Measurements from ENCODE around the gene NWD2. TPM values are rescaled to one million over a fixed set of nuclear protein-coding genes. Genes with fewer than 3 reads are reported as not detected.

The NWD2 gene, protein sequence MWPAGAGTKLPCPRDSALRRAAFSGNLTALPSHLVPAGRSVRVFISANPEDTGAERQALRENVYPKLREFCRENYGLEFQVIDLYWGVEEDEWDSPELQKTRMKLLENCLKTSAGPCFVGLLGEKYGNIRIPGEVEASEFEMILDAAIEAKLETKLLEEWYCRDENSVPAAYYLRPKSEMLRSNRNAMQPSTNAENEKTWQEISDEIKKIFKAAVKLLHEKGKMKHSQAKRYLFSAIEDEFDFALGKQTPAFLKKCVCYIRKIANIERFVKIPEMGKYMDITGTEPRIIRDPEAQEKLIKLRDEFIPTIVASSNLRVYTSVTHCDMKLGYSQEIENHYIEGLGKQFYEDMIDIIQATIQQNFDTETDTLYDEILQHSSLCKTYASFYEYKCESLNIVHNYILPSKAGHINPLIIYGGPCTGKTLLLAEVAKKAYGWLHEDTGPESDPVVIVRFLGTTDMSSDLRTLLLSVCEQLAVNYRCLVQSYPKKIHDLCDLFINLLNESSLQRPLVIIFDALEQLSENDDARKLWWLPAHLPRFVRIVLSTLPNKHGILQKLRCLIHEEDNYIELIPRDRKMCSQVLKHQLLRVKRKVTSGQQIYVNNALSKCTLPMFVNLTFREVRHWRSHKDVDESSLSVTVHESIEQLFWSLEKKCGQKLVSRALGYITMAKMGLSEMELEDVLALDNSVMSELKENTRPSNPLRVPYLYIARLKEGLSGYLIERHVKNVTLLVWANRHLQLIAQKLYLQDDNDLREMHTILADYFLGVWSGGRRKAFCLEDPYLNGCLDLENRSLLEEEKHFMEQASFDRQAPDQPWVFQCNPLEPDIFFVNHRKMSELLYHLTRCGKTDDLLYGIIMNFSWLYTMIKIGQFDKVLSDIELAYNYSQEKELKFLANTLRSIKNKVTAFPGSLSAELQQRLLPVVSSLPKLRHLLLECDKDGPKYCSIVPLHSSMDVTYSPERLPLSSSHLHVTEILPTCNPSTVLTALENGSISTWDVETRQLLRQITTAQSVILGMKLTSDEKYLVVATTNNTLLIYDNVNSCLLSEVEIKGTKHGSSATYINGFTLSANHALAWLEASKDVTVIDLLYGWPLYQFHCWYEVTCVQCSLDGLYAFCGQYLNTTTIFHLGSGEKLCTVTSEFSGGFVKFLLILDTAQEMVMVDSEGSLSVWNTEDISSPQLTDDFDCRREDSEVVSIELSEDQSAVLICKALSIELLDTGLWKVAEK (N-terminal part only)
- total RNA-seq (2021; ENCODE audit: unreplicated experiment) (not detected), Bru-seq, nascent RNA (percentile 5 among the genes with signal in this experiment), BruChase-seq, experiment 1, labeled RNA remaining after a 6-hour chase (percentile 1 among the genes with signal in this experiment), BruChase-seq, experiment 2, labeled RNA remaining after a 2-hour chase (percentile 5 among the genes with signal in this experiment)
- under 0.01 TPM in 1 of 2 replicates, not detected in the other for polyA plus RNA-seq (2012)
- long read RNA-seq = 0 reads

DNA sequence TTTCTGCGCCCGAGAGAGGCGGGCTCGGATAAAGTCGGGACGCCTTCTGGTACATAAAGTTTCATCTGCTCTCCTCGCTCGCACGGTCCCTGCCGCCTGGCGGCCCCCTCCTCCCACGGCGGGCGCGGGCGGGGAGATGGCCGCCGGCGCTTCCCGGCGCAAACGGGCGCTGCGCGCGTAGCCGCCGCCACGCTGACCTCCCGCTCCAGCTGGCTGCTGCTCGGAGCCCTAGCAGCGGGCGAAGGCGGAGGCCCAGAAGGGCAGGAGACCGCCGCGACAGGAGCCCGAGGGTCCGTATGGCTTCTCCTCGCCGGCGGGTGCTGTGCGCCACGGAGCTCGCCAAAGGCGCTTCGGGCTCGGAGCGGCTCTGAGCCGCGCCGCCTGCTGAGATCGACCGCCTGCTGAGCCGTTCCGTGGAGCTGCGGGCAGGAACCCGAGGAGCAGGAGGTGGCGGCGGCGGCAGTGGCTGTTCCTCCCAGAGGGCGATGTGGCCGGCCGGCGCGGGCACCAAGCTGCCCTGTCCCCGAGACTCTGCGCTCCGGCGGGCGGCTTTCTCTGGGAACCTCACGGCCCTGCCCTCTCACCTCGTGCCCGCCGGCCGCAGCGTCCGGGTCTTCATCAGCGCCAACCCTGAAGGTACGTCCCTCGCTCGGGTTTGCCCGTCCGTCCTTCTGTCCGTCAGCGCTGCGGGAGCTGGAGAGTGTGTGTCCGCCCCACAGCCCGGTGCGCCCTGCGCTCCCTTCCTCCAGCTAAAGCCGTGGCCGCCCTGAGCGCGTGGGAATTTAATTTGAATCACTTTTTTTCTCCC, at the start of gene NWD2:
Gene NWD2 (plus strand): TSS at position 161 of the 808 bp plus-strand sequence. CDS start 325 bp downstream, at position 486.
- DNase-seq (ENCODE audit: low read depth, low spot score) (no peak), ATAC-seq (no peak)
- H3K36me3 ChIP-seq (ENCODE audit: control insufficient read depth in 1 of 2, insufficient read depth in 2 of 2, low read length in 2 of 2) = no peaks in the 10 kb centered on the region
- CTCF ChIA-PET = no interaction called here
- no peak within 1 kb of the TSS for H3K4me3 ChIP-seq (replicated peaks in 1 of 2; ENCODE audit: low read depth in 1 of 2, low read length in 2 of 2)
- POLR2A ChIA-PET = no interaction called here
- no peak within 1 kb of the TSS for H3K4me2 ChIP-seq (ENCODE audit: low read length)
- peaks cover 11% of the 10 kb centered on the region; the same call in 1 of the 2 replicates for H3K27me3 ChIP-seq (ENCODE audit: insufficient read depth, low read length)
- H3K9me3 ChIP-seq (ENCODE audit: control insufficient read depth in 1 of 2, insufficient read depth in 1 of 2, low read depth in 1 of 2, low read length in 2 of 2) = no peaks in the 10 kb centered on the region
- no peaks in the 10 kb centered on the region for H3K9me2 ChIP-seq (ENCODE audit: insufficient read depth)
- H3K4me1 ChIP-seq (ENCODE audit: control insufficient read depth in 1 of 2, insufficient read depth in 2 of 2, low read length in 2 of 2) = no peaks in the 10 kb centered on the region
- no peak within 1 kb of the TSS for H3K9ac ChIP-seq (ENCODE audit: low read length)
- H4K20me1 ChIP-seq (ENCODE audit: insufficient read depth) = no peaks in the 10 kb centered on the region
- RAD21 ChIA-PET (ENCODE audit: low non-redundant PET in 1 of 2, low total read pairs in 2 of 2, uncharacterized antibody in 2 of 2, unreplicated experiment in 2 of 2) = no interaction called here
- no peak within 1 kb of the TSS for H3K27ac ChIP-seq (ENCODE audit: low read depth, low read length)
- intact Hi-C loops (cut with micrococcal nuclease) = no loop called here
- H2AFZ ChIP-seq (ENCODE audit: low read depth, low read length, poor library complexity, severe bottlenecking) = no peak within 1 kb of the TSS
- no TSS peak for BruUV-seq (replicated peaks)
- H3K79me2 ChIP-seq (ENCODE audit: insufficient read depth, low read length) = no peaks in the 10 kb centered on the region
- TF ChIP-seq CEBPB (IDR thresholded peaks at IDR 0.05; ENCODE audit: low read depth) (no peak), YY1 (IDR thresholded peaks at IDR 0.05; ENCODE audit: extremely low read depth, insufficient replicate concordance, low read depth, low read length) (no peak), FOSL1 (IDR thresholded peaks at IDR 0.05; ENCODE audit: low read depth) (no peak), ZNF274 (IDR thresholded peaks at IDR 0.05; ENCODE audit: low read depth, low read length) (no peak), CBX3 (IDR thresholded peaks at IDR 0.05; ENCODE audit: low read depth) (no peak), SP1 (IDR thresholded peaks at IDR 0.05; ENCODE audit: low read depth) (no peak), POLR2AphosphoS5 (IDR thresholded peaks at IDR 0.05; ENCODE audit: low read depth, low read length) (no peak), SIN3A (IDR thresholded peaks at IDR 0.05; ENCODE audit: low read depth) (no peak), EGR1 (IDR thresholded peaks at IDR 0.05; ENCODE audit: low read depth) (no peak), RAD21 (IDR thresholded peaks at IDR 0.05; ENCODE audit: low read depth) (no peak)
- TF ChIP-seq, protein P1, sequence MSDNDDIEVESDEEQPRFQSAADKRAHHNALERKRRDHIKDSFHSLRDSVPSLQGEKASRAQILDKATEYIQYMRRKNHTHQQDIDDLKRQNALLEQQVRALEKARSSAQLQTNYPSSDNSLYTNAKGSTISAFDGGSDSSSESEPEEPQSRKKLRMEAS (IDR thresholded peaks at IDR 0.05) = no peak
- TF ChIP-seq, protein P2, sequence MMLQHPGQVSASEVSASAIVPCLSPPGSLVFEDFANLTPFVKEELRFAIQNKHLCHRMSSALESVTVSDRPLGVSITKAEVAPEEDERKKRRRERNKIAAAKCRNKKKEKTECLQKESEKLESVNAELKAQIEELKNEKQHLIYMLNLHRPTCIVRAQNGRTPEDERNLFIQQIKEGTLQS (IDR thresholded peaks at IDR 0.05) = no peak
- TF ChIP-seq, protein P3, sequence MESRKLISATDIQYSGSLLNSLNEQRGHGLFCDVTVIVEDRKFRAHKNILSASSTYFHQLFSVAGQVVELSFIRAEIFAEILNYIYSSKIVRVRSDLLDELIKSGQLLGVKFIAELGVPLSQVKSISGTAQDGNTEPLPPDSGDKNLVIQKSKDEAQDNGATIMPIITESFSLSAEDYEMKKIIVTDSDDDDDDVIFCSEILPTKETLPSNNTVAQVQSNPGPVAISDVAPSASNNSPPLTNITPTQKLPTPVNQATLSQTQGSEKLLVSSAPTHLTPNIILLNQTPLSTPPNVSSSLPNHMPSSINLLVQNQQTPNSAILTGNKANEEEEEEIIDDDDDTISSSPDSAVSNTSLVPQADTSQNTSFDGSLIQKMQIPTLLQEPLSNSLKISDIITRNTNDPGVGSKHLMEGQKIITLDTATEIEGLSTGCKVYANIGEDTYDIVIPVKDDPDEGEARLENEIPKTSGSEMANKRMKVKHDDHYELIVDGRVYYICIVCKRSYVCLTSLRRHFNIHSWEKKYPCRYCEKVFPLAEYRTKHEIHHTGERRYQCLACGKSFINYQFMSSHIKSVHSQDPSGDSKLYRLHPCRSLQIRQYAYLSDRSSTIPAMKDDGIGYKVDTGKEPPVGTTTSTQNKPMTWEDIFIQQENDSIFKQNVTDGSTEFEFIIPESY (IDR thresholded peaks at IDR 0.05; ENCODE audit: extremely low read depth, insufficient replicate concordance, low read length) = no peak
- TF ChIP-seq, protein P4, sequence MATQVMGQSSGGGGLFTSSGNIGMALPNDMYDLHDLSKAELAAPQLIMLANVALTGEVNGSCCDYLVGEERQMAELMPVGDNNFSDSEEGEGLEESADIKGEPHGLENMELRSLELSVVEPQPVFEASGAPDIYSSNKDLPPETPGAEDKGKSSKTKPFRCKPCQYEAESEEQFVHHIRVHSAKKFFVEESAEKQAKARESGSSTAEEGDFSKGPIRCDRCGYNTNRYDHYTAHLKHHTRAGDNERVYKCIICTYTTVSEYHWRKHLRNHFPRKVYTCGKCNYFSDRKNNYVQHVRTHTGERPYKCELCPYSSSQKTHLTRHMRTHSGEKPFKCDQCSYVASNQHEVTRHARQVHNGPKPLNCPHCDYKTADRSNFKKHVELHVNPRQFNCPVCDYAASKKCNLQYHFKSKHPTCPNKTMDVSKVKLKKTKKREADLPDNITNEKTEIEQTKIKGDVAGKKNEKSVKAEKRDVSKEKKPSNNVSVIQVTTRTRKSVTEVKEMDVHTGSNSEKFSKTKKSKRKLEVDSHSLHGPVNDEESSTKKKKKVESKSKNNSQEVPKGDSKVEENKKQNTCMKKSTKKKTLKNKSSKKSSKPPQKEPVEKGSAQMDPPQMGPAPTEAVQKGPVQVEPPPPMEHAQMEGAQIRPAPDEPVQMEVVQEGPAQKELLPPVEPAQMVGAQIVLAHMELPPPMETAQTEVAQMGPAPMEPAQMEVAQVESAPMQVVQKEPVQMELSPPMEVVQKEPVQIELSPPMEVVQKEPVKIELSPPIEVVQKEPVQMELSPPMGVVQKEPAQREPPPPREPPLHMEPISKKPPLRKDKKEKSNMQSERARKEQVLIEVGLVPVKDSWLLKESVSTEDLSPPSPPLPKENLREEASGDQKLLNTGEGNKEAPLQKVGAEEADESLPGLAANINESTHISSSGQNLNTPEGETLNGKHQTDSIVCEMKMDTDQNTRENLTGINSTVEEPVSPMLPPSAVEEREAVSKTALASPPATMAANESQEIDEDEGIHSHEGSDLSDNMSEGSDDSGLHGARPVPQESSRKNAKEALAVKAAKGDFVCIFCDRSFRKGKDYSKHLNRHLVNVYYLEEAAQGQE (IDR thresholded peaks at IDR 0.05; ENCODE audit: low read depth) = no peak

Measured in HCT116 (cell line).